ENCODE measurements around the gene FYB2.

Gene FYB2

GRCh38 chr1:56819387-56819899 is at the start of gene FYB2:
FYB2 (minus strand) TSS chr1:56819404; CDS start chr1:56819290, 114 bp downstream.
- no peak for DNase-seq

GRCh38 chr1:56868761-56869160 is 49.6 kb upstream of the FYB2 start:
- no peak for DNase-seq

- no peak for DNase-seq
Measured at GRCh38 chr1:56867491-56867890, 48.3 kb upstream of the FYB2 start.

- no peak for DNase-seq
Measured at GRCh38 chr1:56866656-56867055, 47.5 kb upstream of the FYB2 start.

GRCh38 chr1:56864430-56864829 is 45.2 kb upstream of the FYB2 start:
- DNase-seq = no peak

- DNase-seq = no peak
Measured at GRCh38 chr1:56863265-56863992, 44.2 kb upstream of the FYB2 start.

- no peak for DNase-seq
Measured at GRCh38 chr1:56859287-56859686, 40.1 kb upstream of the FYB2 start.

GRCh38 chr1:56856186-56856585 is 37.0 kb upstream of the FYB2 start:
- no peak for DNase-seq

- no peak for DNase-seq
Measured at GRCh38 chr1:56855190-56855589, 36.0 kb upstream of the FYB2 start.

GRCh38 chr1:56854521-56855099 is 35.4 kb upstream of the FYB2 start, which contains the start of gene C8A:
C8A (plus strand) TSS chr1:56854797; CDS start chr1:56854902, 105 bp downstream.
- DNase-seq = no peak

GRCh38 chr1:56852476-56852875 is 33.3 kb upstream of the FYB2 start:
- DNase-seq = no peak

GRCh38 chr1:56850922-56851321 is 31.7 kb upstream of the FYB2 start:
- DNase-seq = no peak

- DNase-seq = no peak
Measured at GRCh38 chr1:56850411-56850810, 31.2 kb upstream of the FYB2 start.

- DNase-seq = no peak
Measured at GRCh38 chr1:56849750-56850149, 30.5 kb upstream of the FYB2 start.

GRCh38 chr1:56845343-56845742 is 26.1 kb upstream of the FYB2 start:
- DNase-seq = no peak

GRCh38 chr1:56844545-56845136 is 25.4 kb upstream of the FYB2 start:
- no peak for DNase-seq

- DNase-seq = no peak
Measured at GRCh38 chr1:56843544-56843943, 24.3 kb upstream of the FYB2 start.

GRCh38 chr1:56838759-56839158 is 19.6 kb upstream of the FYB2 start:
- no peak for DNase-seq

- no peak for DNase-seq
Measured at GRCh38 chr1:56837244-56837939, 18.2 kb upstream of the FYB2 start.

GRCh38 chr1:56836359-56836758 is 17.2 kb upstream of the FYB2 start:
- no peak for DNase-seq

GRCh38 chr1:56835657-56836056 is 16.5 kb upstream of the FYB2 start:
- DNase-seq = no peak

- DNase-seq = no peak
Measured at GRCh38 chr1:56834137-56834900, 15.1 kb upstream of the FYB2 start.

GRCh38 chr1:56833088-56833487 is 13.9 kb upstream of the FYB2 start:
- DNase-seq = no peak
